Measurements from ENCODE around the gene NPAT.
A peak's percentile ranks its signal among the peaks of the same experiment; 100 is the strongest.
"Not testable (repeated sequence)": the region's sequence is repeated elsewhere in the genome, so short reads cannot be mapped to it uniquely, and the experiment has no call there.

The NPAT gene

DNA sequence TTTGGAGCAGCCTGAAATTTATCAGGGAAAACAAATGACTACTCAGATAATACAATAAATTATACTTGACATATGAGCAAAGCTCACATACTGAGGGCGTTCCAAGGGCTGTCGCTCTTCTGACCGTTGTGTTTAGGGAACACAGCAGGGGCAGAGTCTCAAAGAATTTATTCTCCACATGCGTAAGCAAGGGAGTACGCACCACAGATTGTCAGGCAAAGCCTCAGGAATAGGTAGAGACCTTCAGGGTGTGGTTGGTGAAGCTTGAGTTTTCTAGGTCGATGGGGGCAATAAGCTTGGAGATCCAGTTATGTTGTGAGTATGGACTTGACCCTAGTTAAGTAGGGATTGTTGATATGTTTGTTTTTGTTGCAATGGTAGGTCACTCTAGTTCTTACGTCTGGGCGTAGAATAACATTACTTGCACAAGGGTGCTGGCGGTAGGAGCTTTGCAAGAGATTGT is 100.2 kb downstream of the NPAT start:
- DNase-seq (ENCODE audit: low read depth) = no peak

DNA sequence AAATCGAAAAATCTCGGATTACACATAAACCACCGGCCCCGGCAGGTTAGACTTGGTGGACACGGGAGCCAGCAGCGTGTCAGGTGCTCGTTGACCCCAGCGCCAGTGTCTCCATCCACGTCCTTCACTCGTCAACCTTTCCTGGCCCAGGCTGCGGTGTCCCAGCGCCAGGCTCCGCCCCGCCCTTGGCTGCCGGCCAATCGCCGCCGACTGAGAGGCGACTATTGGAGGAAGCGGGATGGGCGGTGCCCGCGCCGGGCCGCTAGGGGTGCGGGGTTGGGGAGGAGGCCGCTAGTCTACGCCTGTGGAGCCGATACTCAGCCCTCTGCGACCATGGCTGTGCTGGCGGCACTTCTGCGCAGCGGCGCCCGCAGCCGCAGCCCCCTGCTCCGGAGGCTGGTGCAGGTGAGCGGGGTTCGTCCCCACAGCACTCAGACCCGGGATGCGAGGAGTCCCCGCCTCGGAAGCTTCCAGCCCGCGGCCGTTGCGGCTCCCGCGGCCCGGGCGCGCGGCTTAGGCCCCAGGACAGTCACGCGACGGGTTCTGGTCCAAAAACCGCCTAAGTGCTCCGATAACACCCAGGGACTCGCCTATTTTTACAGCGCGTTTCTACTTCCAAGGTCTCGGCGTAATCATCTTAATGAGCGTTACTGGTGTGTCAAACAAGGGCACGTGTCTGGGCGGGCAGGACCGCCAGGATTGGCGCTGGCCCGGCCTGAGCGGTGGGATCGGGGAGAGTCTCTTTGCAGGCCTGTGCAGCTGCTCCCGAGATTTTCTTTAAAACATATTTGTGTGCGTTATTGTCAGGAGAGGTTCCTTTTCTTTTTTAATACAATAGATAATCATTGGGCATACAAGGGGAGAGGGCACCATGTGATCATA is 100.9 kb downstream of the NPAT start, which contains the start of gene ACAT1:
Gene ACAT1 (plus strand): TSS at position 294 of the 882 bp plus-strand sequence. CDS start 40 bp downstream, at position 334.
- TF ChIP-seq, protein P1, sequence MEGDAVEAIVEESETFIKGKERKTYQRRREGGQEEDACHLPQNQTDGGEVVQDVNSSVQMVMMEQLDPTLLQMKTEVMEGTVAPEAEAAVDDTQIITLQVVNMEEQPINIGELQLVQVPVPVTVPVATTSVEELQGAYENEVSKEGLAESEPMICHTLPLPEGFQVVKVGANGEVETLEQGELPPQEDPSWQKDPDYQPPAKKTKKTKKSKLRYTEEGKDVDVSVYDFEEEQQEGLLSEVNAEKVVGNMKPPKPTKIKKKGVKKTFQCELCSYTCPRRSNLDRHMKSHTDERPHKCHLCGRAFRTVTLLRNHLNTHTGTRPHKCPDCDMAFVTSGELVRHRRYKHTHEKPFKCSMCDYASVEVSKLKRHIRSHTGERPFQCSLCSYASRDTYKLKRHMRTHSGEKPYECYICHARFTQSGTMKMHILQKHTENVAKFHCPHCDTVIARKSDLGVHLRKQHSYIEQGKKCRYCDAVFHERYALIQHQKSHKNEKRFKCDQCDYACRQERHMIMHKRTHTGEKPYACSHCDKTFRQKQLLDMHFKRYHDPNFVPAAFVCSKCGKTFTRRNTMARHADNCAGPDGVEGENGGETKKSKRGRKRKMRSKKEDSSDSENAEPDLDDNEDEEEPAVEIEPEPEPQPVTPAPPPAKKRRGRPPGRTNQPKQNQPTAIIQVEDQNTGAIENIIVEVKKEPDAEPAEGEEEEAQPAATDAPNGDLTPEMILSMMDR (IDR thresholded peaks at IDR 0.05; ENCODE audit: low read depth, low read length, missing control alignments) = peak; percentile 35
- peak within 1 kb of the TSS; percentile 82 for H3K4me3 ChIP-seq (ENCODE audit: low read depth, low read length)
- DNase-seq (ENCODE audit: low read depth) = peak; percentile 76

More for the DNA sequence above, 100.2 kb downstream of the NPAT start:
- TF ChIP-seq, protein P1 (IDR thresholded peaks at IDR 0.05; ENCODE audit: low read depth, low read length, missing control alignments) = no peak
- peak overlapping the region; percentile 82 for H3K4me3 ChIP-seq (ENCODE audit: low read depth, low read length)

DNA sequence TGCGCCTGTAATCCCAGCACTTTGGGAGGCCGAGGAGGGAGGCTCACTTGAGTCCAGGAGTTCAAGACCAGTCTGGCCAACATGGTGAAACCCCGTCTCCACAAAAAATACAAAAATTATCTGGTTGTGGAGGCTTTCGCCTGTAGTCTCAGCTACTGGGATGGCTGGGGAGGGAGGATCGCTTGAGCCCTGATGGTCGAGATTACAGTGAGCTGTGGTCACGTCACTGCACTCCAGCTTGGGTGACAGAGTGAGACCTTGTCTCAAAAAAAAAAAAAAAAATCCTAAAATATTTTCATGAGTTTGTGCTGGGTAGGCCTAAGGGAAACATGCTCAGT is 101.5 kb downstream of the NPAT start:
- not testable (repeated sequence) for DNase-seq (ENCODE audit: low read depth)
- peak overlapping the region; percentile 82 for H3K4me3 ChIP-seq (ENCODE audit: low read depth, low read length)

DNA sequence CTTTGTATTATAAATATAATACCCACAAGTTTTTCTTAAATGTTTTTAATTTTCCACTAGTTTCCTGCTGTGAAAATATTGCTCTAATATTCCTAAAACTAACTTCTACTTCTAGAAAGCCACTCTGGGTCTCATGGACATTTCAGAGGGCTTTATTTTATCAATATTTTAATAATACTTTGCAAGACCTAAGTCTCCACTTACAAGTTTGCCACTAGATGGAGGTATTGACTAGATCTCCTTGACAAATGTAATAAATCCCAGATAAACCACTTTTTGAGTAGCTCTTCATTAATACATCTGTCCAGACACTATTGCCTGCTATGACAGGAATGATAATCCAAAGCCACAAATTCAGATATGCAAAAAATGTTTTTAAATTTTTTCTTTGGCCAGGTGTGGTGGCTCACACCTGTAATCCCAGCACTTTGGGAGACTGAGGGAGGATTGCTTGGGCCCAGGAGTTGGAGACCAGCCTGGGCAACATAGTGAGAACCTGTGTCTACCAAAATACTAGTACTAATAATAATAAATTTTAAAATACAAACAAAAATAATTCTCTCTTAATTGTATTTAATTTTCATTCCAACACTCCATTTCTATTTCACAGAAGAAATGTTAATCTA is 104.6 kb downstream of the NPAT start:
- TF ChIP-seq, protein P1 (IDR thresholded peaks at IDR 0.05; ENCODE audit: low read depth, low read length, missing control alignments) = peak; percentile 43
- no peak for DNase-seq (ENCODE audit: low read depth)
- H3K4me3 ChIP-seq (ENCODE audit: low read depth, low read length) = no peak overlapping the region

DNA sequence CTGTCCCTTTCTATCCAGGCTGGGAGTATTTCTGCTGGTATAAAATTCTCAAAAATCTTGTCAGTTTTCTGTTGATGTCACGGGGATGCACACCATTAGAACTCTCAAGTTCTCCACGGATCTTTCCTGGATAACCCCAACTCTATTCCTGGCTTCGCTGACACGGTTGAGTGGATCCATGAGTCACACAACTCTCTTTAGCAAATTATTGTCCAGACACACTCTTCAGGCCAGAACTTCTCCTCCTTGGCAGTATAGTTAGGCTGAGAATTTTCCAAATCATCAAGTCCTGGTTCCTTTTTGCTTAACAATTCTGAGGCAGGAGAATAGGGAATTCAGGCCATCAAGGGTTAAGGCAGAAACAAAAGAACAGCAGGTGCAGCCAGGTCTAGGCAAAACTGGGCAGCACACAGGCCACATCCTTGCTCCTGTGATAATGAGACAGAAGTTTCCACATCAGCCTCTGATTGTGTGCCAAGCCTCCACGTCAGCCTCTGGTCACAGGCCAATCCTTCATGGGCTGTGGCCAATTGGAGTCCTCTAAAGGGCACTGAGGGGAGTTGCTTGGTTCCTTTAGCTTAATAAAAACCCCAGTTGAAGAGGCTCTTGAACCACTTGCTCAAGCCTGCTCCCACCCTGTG is 106.8 kb downstream of the NPAT start:
- TF ChIP-seq, protein P1 (IDR thresholded peaks at IDR 0.05; ENCODE audit: low read depth, low read length, missing control alignments) = no peak
- H3K4me3 ChIP-seq (ENCODE audit: low read depth, low read length) = no peak overlapping the region
- DNase-seq (ENCODE audit: low read depth) = no peak

DNA sequence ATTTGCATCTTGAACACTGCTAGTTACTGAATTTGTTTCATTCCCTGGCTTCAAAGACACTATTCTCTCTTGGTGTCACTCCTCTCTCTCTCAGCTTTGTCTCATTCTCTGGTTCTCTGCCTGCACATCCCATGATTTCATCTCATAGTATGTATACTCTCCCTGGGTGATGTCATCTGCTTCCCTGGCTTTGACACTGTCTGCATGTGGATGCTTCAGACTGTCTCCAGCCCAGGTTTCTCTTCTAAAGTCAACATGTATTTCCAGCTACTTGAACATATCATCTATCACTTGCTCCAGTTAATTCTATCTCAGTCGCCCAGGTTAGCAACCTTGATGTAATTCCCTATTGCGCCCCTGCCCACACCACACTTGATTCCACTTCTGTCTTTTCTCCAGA is 110.4 kb downstream of the NPAT start:
- no peak overlapping the region for H3K4me3 ChIP-seq (ENCODE audit: low read depth, low read length)
- no peak for DNase-seq (ENCODE audit: low read depth)
- TF ChIP-seq, protein P1 (IDR thresholded peaks at IDR 0.05; ENCODE audit: low read depth, low read length, missing control alignments) = no peak

DNA sequence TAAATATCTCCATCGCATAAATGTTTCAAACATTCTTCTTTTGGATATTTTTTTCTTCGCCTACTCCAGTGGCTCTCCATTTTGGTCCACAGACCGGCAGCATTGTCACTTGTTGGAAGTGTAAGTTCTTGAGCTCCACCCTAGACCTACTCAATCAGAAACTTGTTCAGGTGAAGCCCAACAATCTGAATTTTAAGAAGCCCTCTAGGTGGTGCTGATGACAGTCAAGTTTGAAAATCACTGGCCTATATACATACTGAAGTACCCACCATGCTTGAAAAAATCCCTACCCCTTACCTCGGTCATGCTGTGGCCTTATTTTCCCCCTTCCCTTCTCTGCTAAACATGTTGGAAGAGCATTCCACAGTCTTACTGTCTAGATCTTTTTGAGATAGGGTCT is 111.3 kb downstream of the NPAT start:
- TF ChIP-seq, protein P1 (IDR thresholded peaks at IDR 0.05; ENCODE audit: low read depth, low read length, missing control alignments) = peak; percentile 20
- no peak overlapping the region for H3K4me3 ChIP-seq (ENCODE audit: low read depth, low read length)
- no peak for DNase-seq (ENCODE audit: low read depth)

Measured in GM12864 (cell line).